GM12892 (cell line): Measurements from ENCODE around the gene DTX1.

Experiments used
- POLR2A ChIP-seq: IDR thresholded peaks from 2 replicates; pipeline ENCODE4 v1.6.1; 2011; ENCODE audit warnings: low read depth, low read length, control low read depth
- POLR2AphosphoS5 ChIP-seq: IDR thresholded peaks from 2 replicates; pipeline ENCODE4 v1.6.1; 2011; ENCODE audit warnings: low read depth, low read length, control low read depth

DNA sequence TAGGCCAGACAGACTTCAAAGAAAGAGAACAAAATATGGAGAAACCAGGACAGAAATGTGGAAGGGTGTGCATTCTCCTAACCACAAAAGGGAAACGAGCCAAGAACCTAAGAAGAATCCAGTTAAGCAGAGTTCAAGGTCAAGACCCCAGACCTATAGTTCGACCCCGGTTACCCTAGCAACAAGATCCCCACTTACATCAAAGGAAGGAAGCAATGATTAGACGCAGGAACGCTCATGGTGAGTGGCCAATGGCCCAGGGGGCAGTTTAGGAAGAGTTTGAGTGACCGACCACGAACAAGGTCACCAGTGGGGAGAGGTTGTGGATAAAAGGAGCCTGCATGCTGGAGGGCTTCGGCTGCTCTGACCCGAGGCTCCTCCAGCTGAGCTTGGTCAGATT lies 42.0 kb upstream of the DTX1 start:
- TF ChIP-seq POLR2AphosphoS5 (no peak), POLR2A (no peak)
